Gastroesophageal sphincter (tissue), 4 donors: ENCODE measurements around the gene SRD5A2. TPM values are rescaled to one million over a fixed set of nuclear protein-coding genes. Genes with fewer than 3 reads are reported as not detected.

Source experiments
- ATAC-seq: fragments of 150-250 bp; one replicate; pipeline ENCODE4 v1.9.1; 2016; ENCODE audit warnings: mild to moderate bottlenecking, moderate library complexity
- H3K27ac ChIP-seq, 4 donors: fragments of 200-600 bp; sonication (generic) in 3 of 4; 1 replicate in 3 of 4; 2 replicates in 1 of 4; pipeline ENCODE4 v1.5.1; 2016 to 2019
- H3K27me3 ChIP-seq: fragments of 200-600 bp; sonication (generic); one replicate; pipeline ENCODE4 v1.5.1; 2019
- H3K36me3 ChIP-seq, 2 donors: fragments of 200-600 bp; sonication (generic); one replicate each; pipeline ENCODE4 v1.5.1; 2019; ENCODE audit warnings: control low read depth in 1 of 2
- H3K4me1 ChIP-seq, 3 donors: fragments of 200-600 bp; sonication (generic); 1 replicate in 2 of 3; 2 replicates in 1 of 3; pipeline ENCODE4 v1.5.1; 2016 to 2019; ENCODE audit warnings: control low read depth in 2 of 3
- H3K4me3 ChIP-seq, 2 donors: fragments of 200-600 bp; sonication (generic); one replicate each; pipeline ENCODE4 v1.5.1; 2019; ENCODE audit warnings: mild to moderate bottlenecking in 1 of 2, moderate library complexity in 1 of 2
- H3K9me3 ChIP-seq, 3 donors: fragments of 200-600 bp; sonication (generic); one replicate each; pipeline ENCODE4 v1.5.1; 2017 to 2019; ENCODE audit warnings: control low read depth in 2 of 3
- CTCF ChIP-seq, 4 experiments: fragments of 200-600 bp in 2 of 4; fragments of 450-650 bp in 2 of 4; sonication (generic) in 1 of 4; IDR thresholded peaks; one replicate each; pipeline ENCODE4 v1.5.1; 2017 to 2019; ENCODE audit warnings: antibody characterized with exemption in 4 of 4, mild to moderate bottlenecking in 2 of 4, moderate library complexity in 2 of 4
- EP300 ChIP-seq: sonication (generic); formaldehyde crosslinking; IDR thresholded peaks from one replicate; pipeline ENCODE4 v1.6.1; 2017; ENCODE audit warnings: antibody characterized with exemption, mild to moderate bottlenecking
- POLR2A ChIP-seq, 2 donors: fragments of 450-650 bp; IDR thresholded peaks; one replicate each; pipeline ENCODE4 v1.6.1; 2017; ENCODE audit warnings: antibody characterized with exemption in 2 of 2, mild to moderate bottlenecking in 2 of 2, moderate library complexity in 1 of 2
- POLR2AphosphoS5 ChIP-seq: sonication (generic); formaldehyde crosslinking; IDR thresholded peaks from one replicate; pipeline ENCODE4 v1.6.1; 2017; ENCODE audit warnings: antibody characterized with exemption
- WGBS, 2 donors: methylation state at CpG; one replicate each; pipeline ENCODE4 v1.1.5; 2018; ENCODE audit warnings: low coverage in 1 of 2; 5-methylcytosine and 5-hydroxymethylcytosine counted together
- total RNA-seq, 4 donors: library from RNA; depleted of rRNA; stranded (reverse); fragments of >200 nt; gene quantifications; one replicate each; pipeline ENCODE4 v1.1.0, GENCODE V29; 2016

SRD5A2 gene
- total RNA-seq, 4 donors from 2014 or later: not detected

- 62 to 66% methylated on average over 3 of the region's 3 CpGs for WGBS, 2 donors
- peaks cover 0 to 35% (median 0%) of the 10 kb centered on the region in 3 donors for H3K9me3 ChIP-seq
Observed at GRCh38 chr2:31555967-31556706, 24.6 kb downstream of the SRD5A2 start.

GRCh38 chr2:31553362-31553761, 27.4 kb downstream of the SRD5A2 start:
- WGBS, 2 donors: 72 to 80% methylated on average over 2 of the region's 2 CpGs

More at GRCh38 chr2:31555967-31556706, 24.6 kb downstream of the SRD5A2 start:
- H3K27ac ChIP-seq: no peak overlapping the region
- no peaks in the 10 kb centered on the region for H3K36me3 ChIP-seq
- TF ChIP-seq POLR2AphosphoS5 (no peak), EP300 (no peak), CTCF (IDR thresholded peaks at IDR 0.05) (no peak), POLR2A (IDR thresholded peaks at IDR 0.05) (no peak)
- H3K27me3 ChIP-seq: no peaks in the 10 kb centered on the region
- H3K4me1 ChIP-seq: no peaks in the 10 kb centered on the region
- H3K4me3 ChIP-seq: no peak overlapping the region
- ATAC-seq: no peak

GRCh38 chr2:31547485-31547884, 33.3 kb downstream of the SRD5A2 start:
- Histone ChIP-seq H3K9me3 (peaks cover 0 to 21% (median 0%) of the 10 kb centered on the region in 3 donors), H3K4me3 (no peak overlapping the region), H3K4me1 (no peaks in the 10 kb centered on the region), H3K36me3 (no peaks in the 10 kb centered on the region), H3K27ac (no peak overlapping the region), H3K27me3 (no peaks in the 10 kb centered on the region)
- ATAC-seq: no peak
- TF ChIP-seq CTCF (IDR thresholded peaks at IDR 0.05) (no peak), POLR2AphosphoS5 (no peak), POLR2A (IDR thresholded peaks at IDR 0.05) (no peak), EP300 (no peak)
- 81 to 91% methylated on average over 2 of the region's 2 CpGs for WGBS, 2 donors

More at GRCh38 chr2:31553362-31553761, 27.4 kb downstream of the SRD5A2 start:
- TF ChIP-seq POLR2AphosphoS5: no peak
- no peak for TF ChIP-seq POLR2A (IDR thresholded peaks at IDR 0.05)
- TF ChIP-seq EP300: no peak
- TF ChIP-seq CTCF (IDR thresholded peaks at IDR 0.05): no peak
- Histone ChIP-seq H3K4me3 (no peak overlapping the region), H3K27ac (no peak overlapping the region), H3K36me3 (no peaks in the 10 kb centered on the region), H3K27me3 (no peaks in the 10 kb centered on the region), H3K4me1 (no peaks in the 10 kb centered on the region), H3K9me3 (peaks cover 0 to 35% (median 0%) of the 10 kb centered on the region in 3 donors)
- ATAC-seq: no peak

GRCh38 chr2:31541853-31542252, 38.9 kb downstream of the SRD5A2 start:
- no peak overlapping the region for H3K27ac ChIP-seq
- no peak for TF ChIP-seq CTCF (IDR thresholded peaks at IDR 0.05)
- H3K4me1 ChIP-seq: no peaks in the 10 kb centered on the region
- no peak overlapping the region for H3K4me3 ChIP-seq
- no peak for ATAC-seq
- peaks cover 5% of the 10 kb centered on the region for H3K27me3 ChIP-seq
- H3K36me3 ChIP-seq: no peaks in the 10 kb centered on the region
- H3K9me3 ChIP-seq: peaks cover 0 to 19% (median 0%) of the 10 kb centered on the region in 3 donors

GRCh38 chr2:31539505-31539904, 41.2 kb downstream of the SRD5A2 start:
- Histone ChIP-seq H3K36me3 (no peaks in the 10 kb centered on the region), H3K27me3 (peaks cover 15% of the 10 kb centered on the region), H3K4me3 (no peak overlapping the region), H3K27ac (no peak overlapping the region), H3K9me3 (peaks cover 0 to 19% (median 0%) of the 10 kb centered on the region in 3 donors), H3K4me1 (no peaks in the 10 kb centered on the region)
- no peak for ATAC-seq
- 38 to 53% methylated on average over 2 to 3 of the region's 3 CpGs for WGBS, 2 donors
- TF ChIP-seq EP300 (no peak), POLR2AphosphoS5 (no peak), CTCF (IDR thresholded peaks at IDR 0.05) (no peak), POLR2A (IDR thresholded peaks at IDR 0.05) (no peak)
